AG08396 (cell line): ENCODE results near the gene CRACR2A.

Source experiments
- DNase-seq: peaks from one replicate; pipeline ENCODE4 v3.0.0; 2012; ENCODE audit warnings: low spot score, mixed read lengths

The CRACR2A gene

GRCh38 chr12:3723916-3724805 is 28.7 kb downstream of the CRACR2A start:
- DNase-seq: no peak

- no peak for DNase-seq
Measured at GRCh38 chr12:3722368-3722767, 30.5 kb downstream of the CRACR2A start.

DNA sequence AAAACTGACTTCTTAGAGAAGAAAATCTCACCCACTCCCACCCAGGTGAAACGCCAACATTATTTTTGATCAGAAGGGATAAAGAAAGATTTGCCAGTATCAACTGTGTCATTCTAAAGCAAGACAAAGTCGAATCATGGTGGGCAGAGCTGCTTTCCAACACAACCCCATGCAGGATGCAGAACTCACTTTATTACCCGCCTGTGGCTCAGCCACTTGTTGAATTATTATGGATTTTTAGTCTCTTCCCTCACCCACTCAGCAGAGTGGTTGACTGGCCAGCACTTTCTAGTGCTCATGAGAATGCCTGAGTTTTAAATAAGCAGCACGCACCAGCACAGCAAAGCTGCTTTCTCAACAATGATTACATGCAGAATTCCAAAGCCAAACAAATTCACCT is 32.1 kb downstream of the CRACR2A start:
- no peak for DNase-seq

DNA sequence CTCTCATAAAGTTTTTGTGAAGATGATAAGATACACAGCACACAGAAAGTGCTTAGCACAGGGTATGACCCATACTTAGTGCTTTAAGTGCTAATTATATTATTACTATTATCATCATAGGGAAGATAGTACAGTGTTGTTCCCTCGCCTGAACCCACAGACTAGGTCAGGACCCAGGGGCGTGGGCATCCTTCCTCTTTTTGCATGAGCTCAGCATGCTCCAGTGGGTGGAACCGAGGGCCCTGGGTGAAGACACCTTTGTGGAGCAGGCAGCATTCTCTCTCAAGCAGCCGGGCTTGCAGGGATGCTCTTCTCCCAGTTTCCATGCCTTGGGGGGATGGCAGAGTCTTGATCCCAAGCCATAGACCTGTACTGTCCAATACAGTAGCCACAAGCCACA is 34.8 kb downstream of the CRACR2A start:
- DNase-seq: no peak

GRCh38 chr12:3717283-3717898 is 35.5 kb downstream of the CRACR2A start:
- DNase-seq: no peak

- DNase-seq: no peak
Measured at GRCh38 chr12:3715999-3716398, 36.9 kb downstream of the CRACR2A start.

DNA sequence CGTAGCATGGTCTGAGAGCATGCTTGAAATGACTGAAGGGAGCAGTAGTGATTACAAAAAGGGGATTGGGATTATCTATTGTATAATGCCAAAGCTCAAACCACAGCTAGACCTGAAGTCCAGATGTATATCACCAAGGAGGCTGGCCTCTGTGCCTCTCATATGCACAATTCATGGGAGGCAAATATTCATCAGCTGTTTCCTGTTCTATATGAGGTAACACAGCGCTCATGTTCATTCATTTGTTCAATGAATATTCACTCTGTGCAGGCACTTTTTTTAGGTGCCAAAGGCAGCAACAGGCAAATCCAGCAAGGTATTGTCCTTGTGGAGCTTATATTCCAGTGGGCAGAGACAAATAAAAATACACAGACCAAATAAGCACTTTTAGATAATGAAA is 39.0 kb downstream of the CRACR2A start:
- DNase-seq: no peak

DNA sequence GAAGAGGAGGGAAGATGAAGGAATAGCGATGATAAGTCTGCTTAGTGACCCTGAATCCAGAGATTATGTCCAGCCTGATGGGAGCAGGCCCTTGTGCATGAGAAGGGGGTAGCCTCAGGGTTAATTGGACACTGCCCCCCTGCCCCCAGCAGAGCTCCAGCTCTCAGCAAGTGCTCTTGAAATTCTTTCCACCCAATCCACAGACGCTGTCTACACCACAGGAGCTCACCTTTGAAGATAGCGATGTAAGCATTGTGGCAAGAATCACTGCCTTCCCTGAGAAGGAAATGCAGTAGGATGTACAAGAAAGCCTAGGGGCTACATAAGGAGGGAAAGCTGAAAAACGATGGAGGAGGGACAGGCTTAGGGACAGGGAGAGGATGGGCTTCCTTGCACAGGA is 39.4 kb downstream of the CRACR2A start:
- DNase-seq: no peak

GRCh38 chr12:3712209-3712992 is 40.5 kb downstream of the CRACR2A start:
- DNase-seq: no peak

DNA sequence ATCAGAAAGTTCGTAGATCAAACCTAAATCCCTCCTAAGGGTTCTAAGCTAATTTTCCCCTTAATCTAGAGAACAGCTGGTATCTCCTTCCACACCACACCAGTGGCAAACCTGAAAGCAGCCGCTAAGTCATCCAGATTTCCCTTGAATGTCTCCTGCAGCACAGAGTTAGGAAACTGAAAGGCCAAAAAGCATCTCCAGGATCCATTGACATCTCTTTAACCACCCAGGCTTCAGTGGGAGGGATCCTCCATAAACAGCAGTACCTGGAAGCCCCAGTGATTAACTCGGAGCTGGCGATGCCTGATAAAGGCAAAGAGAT is 47.6 kb downstream of the CRACR2A start:
- no peak for DNase-seq

GRCh38 chr12:3704512-3705353 is 48.2 kb downstream of the CRACR2A start:
- peak; percentile 45 for DNase-seq

DNA sequence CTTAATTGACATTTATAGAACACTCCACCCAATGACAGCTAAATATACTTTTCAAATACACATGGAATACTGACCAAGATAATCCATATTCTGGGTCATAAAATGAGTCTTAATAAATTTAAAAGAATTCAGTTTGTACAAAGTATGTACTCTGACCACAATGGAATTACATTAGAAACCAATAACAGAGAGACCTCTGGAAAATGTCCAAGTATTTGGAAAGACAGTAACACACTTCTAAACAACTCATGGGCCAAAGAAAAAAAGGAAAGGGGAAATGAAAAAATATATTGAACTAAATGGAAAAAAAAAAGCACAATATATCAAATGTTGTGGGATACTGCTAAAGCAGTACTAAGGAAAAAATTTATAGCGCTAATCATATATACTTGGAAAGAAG is 52.0 kb downstream of the CRACR2A start:
- DNase-seq: no peak

- peak; percentile 82 for DNase-seq
Measured at GRCh38 chr12:3698218-3698974, 54.5 kb downstream of the CRACR2A start.

DNA sequence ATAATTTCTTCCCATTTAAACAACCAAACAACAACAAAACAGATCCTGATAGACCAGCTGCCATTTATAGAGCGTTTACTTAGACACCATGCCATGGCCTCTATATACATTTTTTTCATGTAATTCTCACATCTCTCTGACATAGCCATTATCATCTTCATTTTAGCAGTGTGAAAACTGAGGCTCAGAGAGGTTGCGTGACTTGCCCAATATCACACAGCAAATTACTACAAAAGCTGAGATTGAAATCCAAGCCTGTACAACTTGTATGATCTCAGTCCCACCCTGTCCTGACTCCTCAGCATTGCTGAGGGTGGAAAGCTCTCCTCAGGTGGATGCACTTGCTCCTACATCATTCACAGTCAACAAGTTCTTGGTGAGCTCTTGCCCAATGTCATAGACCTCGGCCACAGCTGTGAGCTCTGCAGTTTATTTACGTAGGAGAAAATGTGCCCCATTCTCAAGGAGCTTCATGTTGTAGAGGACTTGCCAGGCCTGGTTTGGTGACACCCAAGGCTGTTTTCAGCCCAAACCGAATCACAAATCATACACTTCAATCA is 55.5 kb downstream of the CRACR2A start:
- no peak for DNase-seq

GRCh38 chr12:3694673-3695072 is 58.2 kb downstream of the CRACR2A start:
- no peak for DNase-seq

- DNase-seq: no peak
Measured at GRCh38 chr12:3692616-3693365, 60.1 kb downstream of the CRACR2A start.

- no peak for DNase-seq
Measured at GRCh38 chr12:3686463-3686862, 66.4 kb downstream of the CRACR2A start.

DNA sequence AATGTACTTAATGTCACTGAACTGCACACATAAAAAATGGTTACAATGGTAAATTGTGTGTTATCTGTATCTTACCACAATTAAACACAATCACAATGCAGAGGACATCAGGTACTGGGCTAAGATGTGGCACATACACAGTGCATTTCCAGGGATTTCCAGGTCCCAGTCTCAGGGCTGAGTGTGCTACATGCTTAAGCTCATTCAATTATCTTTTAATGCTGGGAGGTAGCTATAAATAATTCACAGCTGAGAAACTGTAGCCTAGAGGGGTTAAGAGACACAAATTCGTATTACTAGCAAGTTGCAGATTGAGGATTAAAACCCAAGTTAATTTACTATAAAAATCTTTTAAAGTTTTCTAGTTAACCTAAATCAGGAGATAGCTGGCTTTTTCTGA is 67.1 kb downstream of the CRACR2A start:
- no peak for DNase-seq

DNA sequence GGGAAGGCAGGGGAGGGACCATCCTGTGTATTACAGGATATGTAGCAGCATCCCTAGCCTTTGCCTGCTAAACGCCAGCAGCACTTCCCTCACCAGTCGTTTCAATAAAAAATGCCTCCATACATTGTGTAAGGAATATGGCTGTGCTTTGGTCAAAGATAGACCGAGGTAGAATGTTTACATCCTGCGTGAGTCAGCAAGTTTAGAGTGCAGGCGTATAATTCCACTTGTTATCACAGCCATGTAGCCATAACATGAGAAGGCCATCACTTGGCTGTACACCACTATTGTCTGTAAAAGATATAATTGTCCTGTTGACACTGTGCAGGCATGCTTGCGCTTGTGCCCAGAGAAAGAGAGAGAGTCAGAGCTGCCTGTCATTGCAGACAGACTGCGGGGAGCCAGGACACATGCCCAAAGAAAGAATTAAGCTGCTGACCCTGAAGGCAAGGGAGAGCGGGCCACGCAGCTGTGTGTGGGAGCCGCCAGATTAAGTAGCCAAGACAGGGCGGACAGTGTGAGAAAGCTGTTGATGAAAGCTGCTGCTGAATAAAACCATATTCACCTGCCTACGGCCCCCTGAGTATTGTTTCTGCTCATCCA is 68.4 kb downstream of the CRACR2A start:
- no peak for DNase-seq

- DNase-seq: no peak
Measured at GRCh38 chr12:3683670-3684069, 69.2 kb downstream of the CRACR2A start.
